T1000 (cell line): ENCODE data around the gene SPTSSA.
"Not testable (repeated sequence)": the region's sequence is repeated elsewhere in the genome, so short reads cannot be mapped to it uniquely, and the experiment has no call there.

Source experiments
- DNase-seq: peaks from one replicate; lab custom pipeline; 2025; ENCODE audit warnings: mixed read lengths; lab: John Stamatoyannopoulos, UW

The SPTSSA gene

DNA sequence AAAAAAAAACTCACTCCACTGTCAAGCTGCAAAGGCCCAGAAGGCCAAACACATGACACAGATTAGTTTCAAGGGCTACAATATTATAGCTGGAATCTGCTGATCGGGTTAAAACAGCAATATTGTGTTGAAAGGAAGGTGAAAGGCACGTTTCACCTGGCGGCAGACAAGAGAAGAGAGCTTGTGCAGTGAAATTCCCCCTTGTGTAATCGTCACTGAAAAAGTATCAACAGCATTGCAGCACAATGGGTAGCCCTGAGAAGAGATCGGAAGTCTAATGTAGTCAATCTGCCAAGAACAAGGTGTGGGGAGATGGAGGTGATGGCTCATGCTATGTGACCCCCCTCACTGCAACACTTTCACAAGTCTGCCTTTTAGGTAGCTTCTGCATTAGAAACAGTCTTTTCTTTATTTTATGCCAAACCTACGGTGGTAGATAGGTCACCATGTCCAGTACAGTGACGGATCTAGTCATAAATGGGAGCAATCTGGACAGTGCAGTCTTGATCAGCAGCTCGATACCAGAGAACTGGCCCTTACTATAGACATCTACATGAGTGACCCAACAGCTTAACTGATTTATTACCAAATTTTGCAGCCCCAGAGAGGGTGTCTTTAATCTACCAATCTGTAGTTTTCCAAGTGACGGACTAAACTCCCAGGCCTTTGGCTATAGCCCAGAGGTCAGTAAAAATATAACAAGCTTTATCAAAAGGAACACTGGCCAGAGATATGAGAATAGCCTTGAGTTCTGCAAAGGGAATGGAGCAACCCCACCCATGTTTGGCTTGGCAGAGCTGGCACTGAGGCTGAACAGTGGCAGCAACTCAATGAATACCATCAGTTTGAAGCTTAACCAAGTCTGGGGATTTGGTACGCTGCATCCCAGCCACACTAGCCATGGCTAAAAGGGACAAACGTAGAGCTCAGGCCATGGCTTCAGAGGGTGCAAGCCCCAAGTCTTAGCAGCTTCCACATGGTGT lies 35.4 kb downstream of the SPTSSA start:
- no peak for DNase-seq

DNA sequence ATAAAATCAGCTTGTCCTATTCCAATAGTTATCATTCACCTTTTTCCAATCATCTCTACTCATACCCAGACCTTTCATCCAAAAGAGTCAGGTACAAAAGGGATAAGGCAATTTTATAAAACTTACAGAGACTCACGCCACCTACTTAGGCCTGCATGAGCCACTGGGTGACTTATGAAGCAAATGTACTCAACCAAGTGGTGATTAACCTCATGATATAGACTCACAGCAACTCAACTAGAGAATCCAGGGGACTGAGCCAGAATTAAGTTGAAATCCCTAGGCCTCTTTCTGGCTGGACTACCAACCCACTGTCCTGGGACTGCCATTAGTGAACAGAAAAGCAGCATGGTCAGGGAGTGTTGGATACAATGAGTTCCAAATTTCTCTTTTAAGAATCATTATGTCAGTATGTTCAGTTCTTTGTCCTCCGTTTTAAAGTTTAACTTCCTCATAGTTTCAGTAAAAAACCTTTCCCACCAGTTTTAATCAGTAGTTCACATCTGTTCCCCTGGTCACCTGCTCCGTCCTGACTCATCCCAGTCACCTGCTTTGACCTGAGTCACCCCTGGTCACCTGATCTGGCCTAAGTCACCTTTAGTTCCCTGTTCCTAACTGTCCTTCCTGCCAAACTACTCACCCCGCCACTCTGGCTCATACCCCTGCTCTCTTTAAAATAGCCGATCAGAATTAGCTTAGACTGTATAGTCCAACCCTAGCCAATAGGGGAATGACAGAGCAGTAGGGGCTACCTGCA lies 36.8 kb downstream of the SPTSSA start:
- no peak for DNase-seq

GRCh38 chr14:34424488-34424887 lies 37.6 kb downstream of the SPTSSA start:
- DNase-seq = no peak

GRCh38 chr14:34423445-34423844 lies 38.6 kb downstream of the SPTSSA start:
- DNase-seq = no peak

DNA sequence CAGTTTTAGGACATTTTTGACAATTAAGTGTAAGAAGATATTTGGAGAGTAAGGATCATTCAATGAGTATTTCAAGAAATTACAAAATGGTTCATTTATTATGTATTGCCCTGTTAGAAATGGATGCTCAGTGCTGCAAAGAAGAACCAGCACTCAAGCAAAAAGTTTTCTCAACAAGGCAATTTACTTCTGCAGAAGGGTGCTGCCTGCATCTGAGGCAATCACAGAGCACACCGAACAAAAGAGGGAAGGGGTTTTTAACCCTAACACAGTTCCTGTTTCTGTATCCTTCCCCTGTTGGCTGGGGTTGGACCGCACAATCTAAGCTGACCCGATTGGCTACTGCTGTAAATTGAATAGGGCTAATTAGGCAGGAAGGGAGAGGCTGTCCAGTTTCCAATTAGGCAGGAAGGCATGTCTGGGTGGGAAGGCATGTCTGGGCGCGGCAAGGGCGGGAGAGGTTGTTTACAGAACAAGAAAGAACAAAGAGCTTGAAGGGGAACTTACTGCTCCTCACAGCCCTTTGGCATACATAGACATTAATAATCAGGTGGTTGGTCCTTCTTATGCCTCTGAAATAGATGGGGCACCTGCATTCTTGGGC lies 41.4 kb downstream of the SPTSSA start:
- DNase-seq = no peak

DNA sequence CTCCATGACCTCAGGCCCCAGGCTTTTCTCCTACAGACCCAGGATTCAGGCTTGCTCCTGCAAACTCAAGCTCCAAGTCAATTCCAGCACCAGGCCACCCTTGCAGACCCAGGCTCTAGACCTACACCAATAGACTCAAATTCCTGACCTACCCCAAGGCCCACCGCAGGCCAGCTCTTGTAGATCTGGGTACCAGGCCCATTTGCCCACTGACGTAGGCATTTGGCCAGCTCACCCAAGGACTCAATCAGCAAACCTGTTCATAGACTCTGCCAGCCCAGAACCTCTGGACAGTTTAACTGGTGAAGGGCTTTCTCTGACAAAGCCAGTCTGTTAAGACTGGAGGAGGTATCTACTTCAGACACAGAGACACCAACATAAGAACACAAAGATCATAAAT lies 52.3 kb downstream of the SPTSSA start:
- no peak for DNase-seq

DNA sequence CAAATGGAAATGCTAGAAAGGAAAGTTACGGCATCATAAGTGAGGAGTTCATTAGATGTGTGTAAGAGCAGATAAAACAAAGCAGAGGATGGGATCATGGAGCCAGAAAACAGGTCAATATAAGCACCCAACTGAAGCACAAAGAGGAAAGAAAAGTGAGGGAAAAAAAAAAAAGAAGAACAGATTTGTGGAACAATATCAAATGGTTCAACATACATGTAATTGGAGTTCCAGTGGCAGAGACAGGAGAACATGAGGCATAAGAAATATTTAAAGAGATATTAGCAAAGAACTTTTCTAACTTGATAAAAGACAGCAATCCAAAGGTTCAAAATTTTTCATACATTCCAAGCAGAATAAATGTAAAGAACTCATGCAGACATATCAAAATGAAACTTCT lies 54.1 kb downstream of the SPTSSA start:
- DNase-seq = no peak

- DNase-seq = no peak
Observed at GRCh38 chr14:34404416-34404815, 57.6 kb downstream of the SPTSSA start.

DNA sequence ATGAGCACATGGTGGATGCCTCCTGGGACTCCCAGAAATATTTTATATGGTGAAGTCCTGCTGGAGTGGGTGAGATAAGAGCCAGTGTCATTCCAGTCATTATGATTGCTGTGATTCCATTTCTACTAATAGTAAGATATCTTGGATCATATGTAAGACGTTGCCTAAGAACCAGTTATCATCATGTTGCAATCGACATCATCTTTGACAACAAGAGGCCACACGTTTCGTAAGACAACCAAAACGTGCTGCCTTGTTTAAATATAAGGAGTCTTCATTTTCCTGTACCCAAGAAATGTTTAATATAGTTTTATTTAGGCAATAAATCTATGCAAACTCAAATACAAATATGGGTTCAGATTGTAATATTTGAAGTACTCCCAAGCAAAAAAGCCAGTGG lies 58.4 kb downstream of the SPTSSA start:
- DNase-seq = no peak

DNA sequence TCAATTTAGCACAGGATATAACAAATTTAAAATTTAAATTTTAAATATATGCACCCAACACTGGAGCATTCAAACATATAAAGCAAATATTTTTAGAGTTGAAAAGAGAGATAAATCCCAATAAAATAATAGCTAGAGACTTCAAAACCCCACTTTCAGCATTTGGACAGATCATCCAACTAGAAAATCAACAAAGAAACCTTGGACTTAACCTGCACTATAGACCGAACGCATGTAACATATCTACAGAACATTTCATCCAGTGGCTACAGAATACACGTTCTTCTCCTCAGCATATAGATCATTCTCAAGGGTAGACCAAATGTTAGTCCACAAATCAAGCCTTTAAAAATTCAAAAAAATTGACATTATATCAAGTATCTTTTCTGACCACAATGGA lies 64.0 kb downstream of the SPTSSA start:
- no peak for DNase-seq

DNA sequence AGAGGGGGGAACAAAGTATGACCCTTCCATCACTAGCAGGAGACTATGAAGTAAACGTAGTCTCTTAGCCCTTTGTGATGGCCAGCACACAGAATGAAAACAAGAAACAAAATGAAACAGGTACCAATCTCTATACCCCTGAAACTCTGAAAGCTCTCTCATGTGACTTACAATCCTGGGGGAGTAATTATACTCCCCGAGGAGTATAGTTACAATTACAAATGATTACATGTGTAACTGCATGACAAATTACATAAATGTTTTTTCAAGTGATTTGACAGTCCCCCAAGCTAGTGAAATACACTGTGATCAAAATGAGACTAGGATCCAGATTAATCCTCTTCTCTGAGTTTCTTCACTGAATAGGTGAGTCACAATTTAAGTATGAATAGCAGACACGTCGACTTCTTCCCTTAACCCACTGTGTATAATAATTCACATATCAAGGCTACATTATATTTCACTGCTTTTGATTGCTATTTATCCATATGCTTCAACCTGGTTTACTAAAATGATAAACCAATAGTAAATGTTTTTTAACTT lies 74.0 kb downstream of the SPTSSA start:
- DNase-seq = no peak

DNA sequence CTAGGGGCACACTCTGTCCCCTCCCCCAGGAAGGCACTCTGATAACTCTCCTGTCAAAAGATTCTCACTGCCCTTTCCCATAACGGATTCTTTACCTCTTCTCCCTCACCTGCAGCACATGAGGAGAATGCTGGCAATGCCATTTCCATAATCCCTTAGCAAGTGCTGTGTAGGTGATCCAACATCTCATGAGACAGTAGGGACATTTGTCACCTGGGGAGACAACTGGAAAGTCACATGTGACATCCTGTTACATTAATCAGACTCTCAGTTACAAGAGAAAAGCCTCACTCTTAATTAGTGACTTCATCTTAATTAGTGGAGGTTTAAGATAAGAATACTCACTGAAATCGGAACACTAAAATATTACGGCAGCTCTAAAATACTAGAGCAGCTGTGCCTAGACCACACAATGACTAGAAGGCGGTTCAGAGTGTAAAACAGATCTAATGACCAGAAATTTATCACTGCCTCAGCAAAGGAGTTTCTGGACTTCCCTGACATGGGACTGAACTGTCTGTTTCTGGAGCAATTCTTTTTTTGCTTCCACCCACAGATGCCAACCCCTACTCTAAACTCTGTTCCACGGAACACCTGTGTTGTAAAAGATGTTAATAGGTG lies 75.1 kb downstream of the SPTSSA start:
- DNase-seq = no peak

GRCh38 chr14:34385881-34386280 lies 76.2 kb downstream of the SPTSSA start:
- DNase-seq = not testable (repeated sequence)

- DNase-seq = no peak
Observed at GRCh38 chr14:34383839-34384238, 78.2 kb downstream of the SPTSSA start.
